Measurements from ENCODE around the gene DNMT1.

DNA sequence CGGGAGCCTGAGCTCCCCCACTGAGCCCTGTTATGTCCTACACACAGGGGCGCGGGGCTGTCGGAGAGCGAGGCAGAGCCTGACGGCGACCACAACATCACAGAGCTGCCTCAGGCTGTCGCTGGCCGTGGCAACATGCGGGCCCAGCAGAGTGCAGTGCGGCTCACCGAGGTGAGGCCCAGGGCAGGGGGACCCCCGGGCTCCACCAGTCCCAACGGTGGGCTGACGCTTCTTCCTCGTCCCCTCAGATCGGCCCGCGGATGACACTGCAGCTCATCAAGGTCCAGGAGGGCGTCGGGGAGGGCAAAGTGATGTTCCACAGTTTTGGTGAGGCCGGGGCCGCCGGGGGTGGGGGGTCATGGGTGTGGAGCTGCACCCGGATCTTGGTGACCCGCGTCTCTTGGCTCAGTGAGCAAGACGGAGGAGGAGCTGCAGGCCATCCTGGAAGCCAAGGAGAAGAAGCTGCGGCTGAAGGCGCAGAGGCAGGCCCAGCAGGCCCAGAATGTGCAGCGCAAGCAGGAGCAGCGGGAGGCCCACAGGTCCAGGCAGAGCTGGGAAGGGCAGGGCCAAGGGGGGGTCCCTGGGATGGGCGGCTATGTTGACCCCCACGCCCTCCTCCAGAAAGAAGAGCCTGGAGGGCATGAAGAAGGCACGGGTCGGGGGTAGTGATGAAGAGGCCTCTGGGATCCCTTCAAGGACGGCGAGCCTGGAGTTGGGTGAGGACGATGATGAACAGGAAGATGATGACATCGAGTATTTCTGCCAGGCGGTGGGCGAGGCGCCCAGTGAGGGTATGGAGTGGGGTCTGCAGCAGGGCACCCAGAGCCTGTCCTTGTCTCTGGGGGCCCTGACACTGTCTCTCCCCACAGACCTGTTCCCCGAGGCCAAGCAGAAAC is 84.4 kb downstream of the DNMT1 start:
- TF ChIP-seq, protein P1, sequence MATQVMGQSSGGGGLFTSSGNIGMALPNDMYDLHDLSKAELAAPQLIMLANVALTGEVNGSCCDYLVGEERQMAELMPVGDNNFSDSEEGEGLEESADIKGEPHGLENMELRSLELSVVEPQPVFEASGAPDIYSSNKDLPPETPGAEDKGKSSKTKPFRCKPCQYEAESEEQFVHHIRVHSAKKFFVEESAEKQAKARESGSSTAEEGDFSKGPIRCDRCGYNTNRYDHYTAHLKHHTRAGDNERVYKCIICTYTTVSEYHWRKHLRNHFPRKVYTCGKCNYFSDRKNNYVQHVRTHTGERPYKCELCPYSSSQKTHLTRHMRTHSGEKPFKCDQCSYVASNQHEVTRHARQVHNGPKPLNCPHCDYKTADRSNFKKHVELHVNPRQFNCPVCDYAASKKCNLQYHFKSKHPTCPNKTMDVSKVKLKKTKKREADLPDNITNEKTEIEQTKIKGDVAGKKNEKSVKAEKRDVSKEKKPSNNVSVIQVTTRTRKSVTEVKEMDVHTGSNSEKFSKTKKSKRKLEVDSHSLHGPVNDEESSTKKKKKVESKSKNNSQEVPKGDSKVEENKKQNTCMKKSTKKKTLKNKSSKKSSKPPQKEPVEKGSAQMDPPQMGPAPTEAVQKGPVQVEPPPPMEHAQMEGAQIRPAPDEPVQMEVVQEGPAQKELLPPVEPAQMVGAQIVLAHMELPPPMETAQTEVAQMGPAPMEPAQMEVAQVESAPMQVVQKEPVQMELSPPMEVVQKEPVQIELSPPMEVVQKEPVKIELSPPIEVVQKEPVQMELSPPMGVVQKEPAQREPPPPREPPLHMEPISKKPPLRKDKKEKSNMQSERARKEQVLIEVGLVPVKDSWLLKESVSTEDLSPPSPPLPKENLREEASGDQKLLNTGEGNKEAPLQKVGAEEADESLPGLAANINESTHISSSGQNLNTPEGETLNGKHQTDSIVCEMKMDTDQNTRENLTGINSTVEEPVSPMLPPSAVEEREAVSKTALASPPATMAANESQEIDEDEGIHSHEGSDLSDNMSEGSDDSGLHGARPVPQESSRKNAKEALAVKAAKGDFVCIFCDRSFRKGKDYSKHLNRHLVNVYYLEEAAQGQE (IDR thresholded peaks at IDR 0.05; ENCODE audit: low read depth, low read length): no peak
- TF ChIP-seq CHD2 (IDR thresholded peaks at IDR 0.05; ENCODE audit: low read length, partially characterized antibody) (no peak), SMC3 (IDR thresholded peaks at IDR 0.05; ENCODE audit: low read depth, low read length) (no peak), MXI1 (IDR thresholded peaks at IDR 0.05; ENCODE audit: low read depth, low read length) (no peak), RCOR1 (IDR thresholded peaks at IDR 0.05; ENCODE audit: low read length) (no peak)
- TF ChIP-seq, protein P2, sequence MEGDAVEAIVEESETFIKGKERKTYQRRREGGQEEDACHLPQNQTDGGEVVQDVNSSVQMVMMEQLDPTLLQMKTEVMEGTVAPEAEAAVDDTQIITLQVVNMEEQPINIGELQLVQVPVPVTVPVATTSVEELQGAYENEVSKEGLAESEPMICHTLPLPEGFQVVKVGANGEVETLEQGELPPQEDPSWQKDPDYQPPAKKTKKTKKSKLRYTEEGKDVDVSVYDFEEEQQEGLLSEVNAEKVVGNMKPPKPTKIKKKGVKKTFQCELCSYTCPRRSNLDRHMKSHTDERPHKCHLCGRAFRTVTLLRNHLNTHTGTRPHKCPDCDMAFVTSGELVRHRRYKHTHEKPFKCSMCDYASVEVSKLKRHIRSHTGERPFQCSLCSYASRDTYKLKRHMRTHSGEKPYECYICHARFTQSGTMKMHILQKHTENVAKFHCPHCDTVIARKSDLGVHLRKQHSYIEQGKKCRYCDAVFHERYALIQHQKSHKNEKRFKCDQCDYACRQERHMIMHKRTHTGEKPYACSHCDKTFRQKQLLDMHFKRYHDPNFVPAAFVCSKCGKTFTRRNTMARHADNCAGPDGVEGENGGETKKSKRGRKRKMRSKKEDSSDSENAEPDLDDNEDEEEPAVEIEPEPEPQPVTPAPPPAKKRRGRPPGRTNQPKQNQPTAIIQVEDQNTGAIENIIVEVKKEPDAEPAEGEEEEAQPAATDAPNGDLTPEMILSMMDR (IDR thresholded peaks at IDR 0.05): no peak
- TF ChIP-seq, protein P3, sequence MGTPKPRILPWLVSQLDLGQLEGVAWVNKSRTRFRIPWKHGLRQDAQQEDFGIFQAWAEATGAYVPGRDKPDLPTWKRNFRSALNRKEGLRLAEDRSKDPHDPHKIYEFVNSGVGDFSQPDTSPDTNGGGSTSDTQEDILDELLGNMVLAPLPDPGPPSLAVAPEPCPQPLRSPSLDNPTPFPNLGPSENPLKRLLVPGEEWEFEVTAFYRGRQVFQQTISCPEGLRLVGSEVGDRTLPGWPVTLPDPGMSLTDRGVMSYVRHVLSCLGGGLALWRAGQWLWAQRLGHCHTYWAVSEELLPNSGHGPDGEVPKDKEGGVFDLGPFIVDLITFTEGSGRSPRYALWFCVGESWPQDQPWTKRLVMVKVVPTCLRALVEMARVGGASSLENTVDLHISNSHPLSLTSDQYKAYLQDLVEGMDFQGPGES (IDR thresholded peaks at IDR 0.05; ENCODE audit: low read depth, low read length): no peak
- TF ChIP-seq, protein P4, sequence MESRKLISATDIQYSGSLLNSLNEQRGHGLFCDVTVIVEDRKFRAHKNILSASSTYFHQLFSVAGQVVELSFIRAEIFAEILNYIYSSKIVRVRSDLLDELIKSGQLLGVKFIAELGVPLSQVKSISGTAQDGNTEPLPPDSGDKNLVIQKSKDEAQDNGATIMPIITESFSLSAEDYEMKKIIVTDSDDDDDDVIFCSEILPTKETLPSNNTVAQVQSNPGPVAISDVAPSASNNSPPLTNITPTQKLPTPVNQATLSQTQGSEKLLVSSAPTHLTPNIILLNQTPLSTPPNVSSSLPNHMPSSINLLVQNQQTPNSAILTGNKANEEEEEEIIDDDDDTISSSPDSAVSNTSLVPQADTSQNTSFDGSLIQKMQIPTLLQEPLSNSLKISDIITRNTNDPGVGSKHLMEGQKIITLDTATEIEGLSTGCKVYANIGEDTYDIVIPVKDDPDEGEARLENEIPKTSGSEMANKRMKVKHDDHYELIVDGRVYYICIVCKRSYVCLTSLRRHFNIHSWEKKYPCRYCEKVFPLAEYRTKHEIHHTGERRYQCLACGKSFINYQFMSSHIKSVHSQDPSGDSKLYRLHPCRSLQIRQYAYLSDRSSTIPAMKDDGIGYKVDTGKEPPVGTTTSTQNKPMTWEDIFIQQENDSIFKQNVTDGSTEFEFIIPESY (IDR thresholded peaks at IDR 0.05; ENCODE audit: borderline replicate concordance, low read depth): no peak

Data from SK-N-SH (cell line).